ENCODE measurements around the gene NOP16. TPM values are rescaled to one million over a fixed set of nuclear protein-coding genes. Genes with fewer than 3 reads are reported as not detected.

The NOP16 gene
- total and polyA plus RNA-seq, 2 experiments from 2014 or later, result 15.2 to 68.7 TPM

GRCh38 chr5:176384366-176384930, 4.0 kb downstream of the NOP16 start:
- Histone ChIP-seq H3K4me2 (ENCODE audit: unreplicated experiment) (no peak overlapping the region), H3K79me2 (ENCODE audit: insufficient read depth) (peaks cover 45% of the 10 kb centered on the region), H3K36me3 (ENCODE audit: low read depth) (peaks cover 19% of the 10 kb centered on the region; the same call in 1 of the 2 replicates), H3K9me2 (ENCODE audit: insufficient read depth) (no peaks in the 10 kb centered on the region), H4K20me1 (ENCODE audit: insufficient read depth) (no peaks in the 10 kb centered on the region), H3K4me1 (ENCODE audit: insufficient read depth) (peaks cover 15% of the 10 kb centered on the region; the same call in 1 of the 2 replicates), H3K9ac (no peak overlapping the region), H3K4me3 (no peak overlapping the region), H3F3A (ENCODE audit: insufficient read depth) (peaks cover 12% of the 10 kb centered on the region), H3K27me3 (replicated peaks; ENCODE audit: insufficient read depth) (no peaks in the 10 kb centered on the region), H3K9me3 (ENCODE audit: low read depth) (no peaks in the 10 kb centered on the region), H2AFZ (no peak overlapping the region), H3K27ac (no peak overlapping the region)
- 85 to 90% methylated on average over 8 of the region's 8 CpGs for WGBS, 2 experiments (ENCODE audit: low coverage in 1 of 2, low lambda C conversion rate in 2 of 2, missing lambda C conversion rate in 2 of 2)
- in situ Hi-C loops (cut with MboI), result no loop called here
- no peak for DNase-seq
- TF ChIP-seq EZH2phosphoT487 (IDR thresholded peaks at IDR 0.05; ENCODE audit: insufficient read depth, low read depth), result no peak
- TF ChIP-seq EZH2 (IDR thresholded peaks at IDR 0.05; ENCODE audit: insufficient read depth, poor library complexity, severe bottlenecking), result no peak

- Histone ChIP-seq H3F3A (ENCODE audit: insufficient read depth) (0 out of 2 replicates have a peak, but pooled peaks cover 11% of the 10 kb centered on the region), H3K4me3 (no peak overlapping the region), H3K4me1 (ENCODE audit: insufficient read depth) (peaks cover 15% of the 10 kb centered on the region; the same call in 1 of the 2 replicates), H3K27me3 (replicated peaks; ENCODE audit: insufficient read depth) (no peaks in the 10 kb centered on the region), H3K79me2 (ENCODE audit: insufficient read depth) (peaks cover 45% of the 10 kb centered on the region), H3K9me3 (ENCODE audit: low read depth) (no peaks in the 10 kb centered on the region), H3K9ac (no peak overlapping the region), H3K4me2 (ENCODE audit: unreplicated experiment) (no peak overlapping the region), H3K27ac (no peak overlapping the region), H4K20me1 (ENCODE audit: insufficient read depth) (no peaks in the 10 kb centered on the region), H3K9me2 (ENCODE audit: insufficient read depth) (no peaks in the 10 kb centered on the region), H3K36me3 (ENCODE audit: low read depth) (peaks cover 19% of the 10 kb centered on the region; the same call in 1 of the 2 replicates), H2AFZ (no peak overlapping the region)
- no peak for TF ChIP-seq EZH2 (IDR thresholded peaks at IDR 0.05; ENCODE audit: insufficient read depth, poor library complexity, severe bottlenecking)
- no peak for TF ChIP-seq EZH2phosphoT487 (IDR thresholded peaks at IDR 0.05; ENCODE audit: insufficient read depth, low read depth)
- 76 to 83% methylated on average over 9 of the region's 9 CpGs for WGBS, 2 experiments (ENCODE audit: low coverage in 1 of 2, low lambda C conversion rate in 2 of 2, missing lambda C conversion rate in 2 of 2)
- in situ Hi-C loops (cut with MboI), result no loop called here
- DNase-seq, result no peak
These were observed 4.4 kb downstream of the NOP16 start for GRCh38 chr5:176383961-176384360.

- Histone ChIP-seq H3K36me3 (ENCODE audit: low read depth) (peaks cover 19% of the 10 kb centered on the region; the same call in 1 of the 2 replicates), H3K4me2 (ENCODE audit: unreplicated experiment) (no peak overlapping the region), H3K9me3 (ENCODE audit: low read depth) (no peaks in the 10 kb centered on the region), H2AFZ (no peak overlapping the region), H3K4me3 (no peak overlapping the region), H3K79me2 (ENCODE audit: insufficient read depth) (peaks cover 45% of the 10 kb centered on the region), H3K27ac (no peak overlapping the region), H3K9me2 (ENCODE audit: insufficient read depth) (no peaks in the 10 kb centered on the region), H3K9ac (no peak overlapping the region), H3K4me1 (ENCODE audit: insufficient read depth) (peaks cover 15% of the 10 kb centered on the region; the same call in 1 of the 2 replicates), H3F3A (ENCODE audit: insufficient read depth) (0 out of 2 replicates have a peak, but pooled peaks cover 11% of the 10 kb centered on the region), H3K27me3 (replicated peaks; ENCODE audit: insufficient read depth) (no peaks in the 10 kb centered on the region), H4K20me1 (ENCODE audit: insufficient read depth) (no peaks in the 10 kb centered on the region)
- 88 to 89% methylated on average over 15 of the region's 15 CpGs for WGBS, 2 experiments (ENCODE audit: low coverage in 1 of 2, low lambda C conversion rate in 2 of 2, missing lambda C conversion rate in 2 of 2)
- TF ChIP-seq EZH2phosphoT487 (IDR thresholded peaks at IDR 0.05; ENCODE audit: insufficient read depth, low read depth) (no peak), EZH2 (IDR thresholded peaks at IDR 0.05; ENCODE audit: insufficient read depth, poor library complexity, severe bottlenecking) (no peak)
- in situ Hi-C loops (cut with MboI), result no loop called here
- no peak for DNase-seq
These were observed 5.0 kb downstream of the NOP16 start for GRCh38 chr5:176383248-176383905.

GRCh38 chr5:176382721-176383120, 5.7 kb downstream of the NOP16 start:
- no peak for DNase-seq
- Histone ChIP-seq H3K4me3 (no peak overlapping the region), H2AFZ (no peak overlapping the region), H3K9me2 (ENCODE audit: insufficient read depth) (no peaks in the 10 kb centered on the region), H3K9ac (no peak overlapping the region), H3K9me3 (ENCODE audit: low read depth) (no peaks in the 10 kb centered on the region), H3F3A (ENCODE audit: insufficient read depth) (0 out of 2 replicates have a peak, but pooled peaks cover 11% of the 10 kb centered on the region), H3K79me2 (ENCODE audit: insufficient read depth) (peaks cover 39% of the 10 kb centered on the region), H4K20me1 (ENCODE audit: insufficient read depth) (no peaks in the 10 kb centered on the region), H3K27me3 (replicated peaks; ENCODE audit: insufficient read depth) (no peaks in the 10 kb centered on the region), H3K36me3 (ENCODE audit: low read depth) (peaks cover 19% of the 10 kb centered on the region; the same call in 1 of the 2 replicates), H3K27ac (no peak overlapping the region), H3K4me1 (ENCODE audit: insufficient read depth) (peaks cover 15% of the 10 kb centered on the region; the same call in 1 of the 2 replicates), H3K4me2 (ENCODE audit: unreplicated experiment) (no peak overlapping the region)
- TF ChIP-seq EZH2 (IDR thresholded peaks at IDR 0.05; ENCODE audit: insufficient read depth, poor library complexity, severe bottlenecking), result no peak
- no peak for TF ChIP-seq EZH2phosphoT487 (IDR thresholded peaks at IDR 0.05; ENCODE audit: insufficient read depth, low read depth)
- in situ Hi-C loops (cut with MboI), result no loop called here
- 84 to 87% methylated on average over 3 of the region's 3 CpGs for WGBS, 2 experiments (ENCODE audit: low coverage in 1 of 2, low lambda C conversion rate in 2 of 2, missing lambda C conversion rate in 2 of 2)

Measured in GM23248 (cell line).